Measurements from ENCODE around the gene G2E3.
A peak's percentile ranks its signal among the peaks of the same experiment; 100 is the strongest.
"Not testable (repeated sequence)": the region's sequence is repeated elsewhere in the genome, so short reads cannot be mapped to it uniquely, and the experiment has no call there.

G2E3 gene

DNA sequence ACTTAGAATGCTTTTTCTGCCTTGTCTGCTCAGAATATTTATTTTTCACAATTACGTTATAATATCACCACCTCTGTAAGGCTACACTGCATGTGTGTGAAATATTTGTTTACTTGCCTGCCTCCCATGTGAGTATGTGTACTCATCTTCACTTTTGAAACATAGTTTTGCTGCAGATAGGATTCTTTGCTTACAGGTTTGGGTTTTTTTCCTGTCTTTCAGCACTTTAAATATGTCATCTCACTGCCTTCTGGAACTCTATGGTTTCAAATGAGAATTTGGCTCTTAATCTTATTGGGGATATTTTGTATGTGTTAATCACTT is 10.9 kb downstream of the G2E3 start:
- DNase-seq (ENCODE audit: low read depth in 2 of 2): no peak
- TF ChIP-seq CTCF (IDR thresholded peaks at IDR 0.05; ENCODE audit: low read depth, low read length): no peak
- H3K4me3 ChIP-seq (replicated peaks in 1 of 2; ENCODE audit: low read depth in 2 of 2, low read length in 2 of 2): no peak overlapping the region

- H3K4me3 ChIP-seq (replicated peaks in 1 of 2; ENCODE audit: low read depth in 2 of 2, low read length in 2 of 2): no peak overlapping the region
- DNase-seq (ENCODE audit: low read depth in 2 of 2): no peak
- TF ChIP-seq CTCF (IDR thresholded peaks at IDR 0.05; ENCODE audit: low read depth, low read length): no peak
Observed at GRCh38 chr14:30572237-30572636, 13.3 kb downstream of the G2E3 start.

DNA sequence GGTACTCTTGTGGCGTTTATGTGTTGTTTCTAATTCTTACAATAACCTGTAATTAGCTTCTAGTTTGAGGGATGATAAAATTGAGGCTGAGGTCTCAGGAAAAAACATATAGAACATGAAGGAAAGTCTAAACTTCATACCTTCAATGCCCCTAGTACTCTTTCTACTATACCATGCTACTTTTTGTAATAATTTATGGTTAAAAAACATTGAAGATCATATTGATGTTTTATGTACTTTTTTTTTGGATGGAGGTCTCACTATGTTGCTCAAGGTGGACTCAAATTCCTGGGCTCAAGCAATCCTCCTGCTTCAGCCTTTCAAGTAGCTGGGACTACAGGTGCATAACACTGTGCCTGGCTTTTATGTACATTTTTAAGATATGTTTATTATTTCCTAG is 13.8 kb downstream of the G2E3 start:
- TF ChIP-seq CTCF (IDR thresholded peaks at IDR 0.05; ENCODE audit: low read depth, low read length): no peak
- DNase-seq (ENCODE audit: low read depth in 2 of 2): no peak
- H3K4me3 ChIP-seq (replicated peaks in 1 of 2; ENCODE audit: low read depth in 2 of 2, low read length in 2 of 2): no peak overlapping the region

DNA sequence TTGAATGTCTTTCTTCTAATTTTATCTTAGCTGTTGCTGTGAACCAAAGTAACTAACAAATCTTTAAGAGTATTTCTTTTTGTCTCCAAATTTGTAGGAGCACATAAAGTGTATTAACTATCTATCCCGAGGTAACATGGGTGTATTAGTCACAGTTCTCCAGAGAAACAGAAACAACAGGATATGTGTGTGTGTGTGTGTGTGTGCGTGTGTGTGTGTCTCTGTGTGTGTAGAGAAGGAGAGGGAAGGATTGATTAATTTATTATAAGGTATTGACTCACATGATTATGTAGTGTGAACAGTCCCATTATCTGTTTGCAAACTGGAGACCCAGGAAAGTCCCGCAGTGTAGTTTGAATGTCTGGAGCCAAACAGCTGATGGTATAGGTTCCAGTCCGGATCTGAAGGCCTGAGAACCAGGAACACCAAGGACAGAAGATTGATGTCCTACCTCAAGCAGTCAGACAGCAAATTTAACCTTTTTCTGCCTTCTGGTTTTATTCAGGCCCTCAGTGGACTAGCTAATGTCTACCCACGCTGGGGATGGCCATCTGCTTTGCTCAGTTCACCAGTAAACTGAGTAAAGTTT is 14.4 kb downstream of the G2E3 start:
- no peak overlapping the region for H3K4me3 ChIP-seq (replicated peaks in 1 of 2; ENCODE audit: low read depth in 2 of 2, low read length in 2 of 2)
- no peak for TF ChIP-seq CTCF (IDR thresholded peaks at IDR 0.05; ENCODE audit: low read depth, low read length)
- DNase-seq (ENCODE audit: low read depth in 2 of 2): peak; percentile 66 to 80

DNA sequence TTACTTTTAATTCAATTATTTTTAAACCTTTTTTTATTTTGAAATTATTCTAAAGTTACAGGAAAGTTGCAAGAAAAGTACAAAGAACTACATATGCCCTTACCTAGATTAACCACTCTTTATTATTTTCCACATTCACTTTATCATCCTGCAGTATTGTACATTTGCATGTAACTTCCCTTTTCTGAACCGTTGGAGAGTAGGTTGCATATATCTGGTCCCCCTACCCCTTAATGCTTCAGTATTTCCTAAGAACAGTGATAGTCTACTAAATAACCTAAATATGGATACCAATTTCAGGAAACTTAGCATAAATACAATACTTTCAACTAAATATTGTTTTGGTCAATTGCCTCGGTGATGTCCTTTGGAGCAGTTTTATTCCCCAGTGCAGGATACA is 15.0 kb downstream of the G2E3 start:
- TF ChIP-seq CTCF (IDR thresholded peaks at IDR 0.05; ENCODE audit: low read depth, low read length): no peak
- H3K4me3 ChIP-seq (replicated peaks in 1 of 2; ENCODE audit: low read depth in 2 of 2, low read length in 2 of 2): no peak overlapping the region
- no peak for DNase-seq (ENCODE audit: low read depth in 2 of 2)

GRCh38 chr14:30574777-30575176 is 15.8 kb downstream of the G2E3 start:
- not testable (repeated sequence) for DNase-seq (ENCODE audit: low read depth in 2 of 2); H3K4me3 ChIP-seq (replicated peaks in 1 of 2; ENCODE audit: low read depth in 2 of 2, low read length in 2 of 2)

DNA sequence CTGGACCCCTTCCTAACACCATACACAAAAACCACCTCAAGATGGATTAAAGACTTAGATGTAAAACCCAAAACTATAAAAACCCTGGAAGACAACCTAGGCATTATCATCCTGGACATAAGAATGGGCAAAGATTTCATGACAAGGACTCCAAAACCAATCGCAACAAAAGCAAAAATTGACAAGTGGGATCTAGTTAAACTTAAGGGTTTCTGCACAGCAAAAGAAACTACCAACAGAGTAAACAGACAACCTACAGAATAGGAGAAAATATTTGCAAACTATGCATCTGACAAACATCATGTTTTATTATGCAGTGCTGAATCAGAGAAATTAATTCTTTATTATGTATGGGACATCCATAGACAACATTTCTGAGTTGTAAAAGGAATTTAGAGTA is 17.4 kb downstream of the G2E3 start:
- H3K4me3 ChIP-seq (replicated peaks in 1 of 2; ENCODE audit: low read depth in 2 of 2, low read length in 2 of 2); DNase-seq (ENCODE audit: low read depth in 2 of 2): not testable (repeated sequence)

DNA sequence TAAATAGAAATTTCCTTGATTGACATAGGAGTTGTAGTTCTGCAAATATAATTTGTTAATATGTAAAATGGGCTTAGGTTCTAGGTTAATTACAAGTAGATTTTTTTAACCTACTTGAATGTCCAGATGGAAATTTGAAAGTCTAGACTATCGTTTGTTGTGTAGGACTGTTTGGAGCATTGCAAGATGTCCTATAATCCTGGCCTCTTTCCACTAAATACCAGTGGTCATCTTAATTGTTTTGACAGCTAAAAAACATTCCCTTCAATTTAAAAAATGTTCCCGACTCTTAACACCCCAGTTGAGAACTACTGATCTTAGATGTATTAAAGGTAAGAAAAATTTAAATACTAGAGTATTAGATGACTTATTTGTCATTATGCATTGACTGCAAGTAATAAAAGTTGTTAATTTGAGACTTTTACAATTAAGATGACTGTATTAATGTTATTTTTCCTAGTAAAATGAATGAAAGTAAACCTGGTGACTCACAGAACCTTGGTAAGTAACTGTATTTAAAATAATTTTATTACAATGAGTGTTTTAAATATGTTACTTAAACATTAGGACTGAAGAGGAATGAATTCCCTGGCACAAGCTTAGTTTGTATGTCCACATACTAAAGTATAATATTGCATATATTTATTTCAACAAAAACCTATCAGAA is 21.8 kb downstream of the G2E3 start:
- DNase-seq (ENCODE audit: low read depth in 2 of 2): no peak
- TF ChIP-seq CTCF (IDR thresholded peaks at IDR 0.05; ENCODE audit: low read depth, low read length): no peak
- no peak overlapping the region for H3K4me3 ChIP-seq (replicated peaks in 1 of 2; ENCODE audit: low read depth in 2 of 2, low read length in 2 of 2)

Measured in cardiac fibroblast (primary cell).